Gastrocnemius medialis (tissue), 4 donors: Measurements from ENCODE around the gene VMP1.

Source experiments
- CTCF ChIP-seq, 5 experiments: fragments of 450-650 bp in 3 of 5; fragments of 200-600 bp in 2 of 5; sonication (generic) in 2 of 5; IDR thresholded peaks in 4 of 5; conservative IDR thresholded peaks in 1 of 5; 1 replicate in 4 of 5; 2 replicates in 1 of 5; pipeline ENCODE4 v1.5.1; 2016 to 2019; ENCODE audit warnings: antibody characterized with exemption in 5 of 5, mild to moderate bottlenecking in 3 of 5, moderate library complexity in 3 of 5
- POLR2A ChIP-seq, 2 donors: fragments of 450-650 bp; IDR thresholded peaks; one replicate each; pipeline ENCODE4 v1.6.1; 2017; ENCODE audit warnings: antibody characterized with exemption in 2 of 2, mild to moderate bottlenecking in 2 of 2, moderate library complexity in 2 of 2

GRCh38 chr17:59712862-59713261 lies 5.4 kb downstream of the VMP1 start:
- no peak for TF ChIP-seq CTCF (IDR thresholded peaks at IDR 0.05 in 4 of 5, conservative IDR thresholded peaks at IDR 0.05 in 1 of 5)
- TF ChIP-seq POLR2A (IDR thresholded peaks at IDR 0.05), result no peak
